Left ventricle myocardium inferior (tissue), 1 donor: Measurements from ENCODE around the gene PARL. TPM values are rescaled to one million over a fixed set of nuclear protein-coding genes. Genes with fewer than 3 reads are reported as not detected.

ENCODE experiments used
- DNase-seq: peaks from one replicate; pipeline ENCODE4 v3.0.0-alpha.2; 2020
- H3K27ac ChIP-seq: fragments of 200-600 bp; replicated peaks from 2 replicates; pipeline ENCODE4 v1.8.0; 2021
- H3K27me3 ChIP-seq: fragments of 200-600 bp; 2 replicates; pipeline ENCODE4 v1.8.0; 2021; ENCODE audit warnings: low read depth
- H3K36me3 ChIP-seq: fragments of 200-600 bp; 2 replicates; pipeline ENCODE4 v1.8.0; 2021
- H3K4me1 ChIP-seq: fragments of 200-600 bp; 2 replicates; pipeline ENCODE4 v1.8.0; 2021
- H3K4me3 ChIP-seq: fragments of 200-600 bp; 2 replicates; pipeline ENCODE4 v1.8.0; 2021; ENCODE audit warnings: mild to moderate bottlenecking, moderate library complexity
- H3K9me3 ChIP-seq: fragments of 200-600 bp; replicated peaks from 2 replicates; pipeline ENCODE4 v1.8.0; 2021
- CTCF ChIP-seq: fragments of 200-600 bp; IDR thresholded peaks from 2 replicates; pipeline ENCODE4 v1.8.0; 2021; ENCODE audit warnings: antibody characterized with exemption, mild to moderate bottlenecking, borderline replicate concordance
- intact Hi-C: fragments of 100-400 bp; cut with micrococcal nuclease; formaldehyde crosslinking; loops from one replicate; pipeline ENCODE4 v1.11.0; 2022
- total RNA-seq: library from RNA; stranded (reverse); fragmentation: NEBNext Ultra II Directional; extraction: Animal tissue kit (Norgen Biotek cat#: 25700); gene quantifications from one replicate; pipeline ENCODE4 v1.2.1, GENCODE V29; 2021
- donor health status: DM: no; HTN: yes; CAD: no; lungs with severe emphysema.

Gene PARL
- total RNA-seq, 1 donor from 2014 or later: 52.8 TPM

GRCh38 chr3:183822631-183823030 is 62.0 kb downstream of the PARL start:
- TF ChIP-seq CTCF: no peak
- no peaks in the 10 kb centered on the region for H3K27me3 ChIP-seq
- H3K36me3 ChIP-seq: peaks cover 10% of the 10 kb centered on the region
- H3K4me1 ChIP-seq: peaks cover 25% of the 10 kb centered on the region
- no peak overlapping the region for H3K27ac ChIP-seq
- no peak overlapping the region for H3K4me3 ChIP-seq
- DNase-seq: no peak
- intact Hi-C loops: no loop called here
- no peaks in the 10 kb centered on the region for H3K9me3 ChIP-seq

GRCh38 chr3:183819831-183820230 is 64.8 kb downstream of the PARL start:
- no peak for DNase-seq
- Histone ChIP-seq H3K27me3 (no peaks in the 10 kb centered on the region), H3K9me3 (no peaks in the 10 kb centered on the region), H3K4me1 (peaks cover 8% of the 10 kb centered on the region), H3K4me3 (no peak overlapping the region), H3K27ac (no peak overlapping the region), H3K36me3 (peaks cover 21% of the 10 kb centered on the region)
- TF ChIP-seq CTCF: no peak
- intact Hi-C loops: no loop called here

GRCh38 chr3:183818706-183819624 is 65.7 kb downstream of the PARL start:
- no peak for TF ChIP-seq CTCF
- H3K4me1 ChIP-seq: no peaks in the 10 kb centered on the region
- no peak overlapping the region for H3K27ac ChIP-seq
- intact Hi-C loops: no loop called here
- H3K9me3 ChIP-seq: no peaks in the 10 kb centered on the region
- H3K4me3 ChIP-seq: no peak overlapping the region
- DNase-seq: no peak
- peaks cover 21% of the 10 kb centered on the region for H3K36me3 ChIP-seq
- H3K27me3 ChIP-seq: no peaks in the 10 kb centered on the region

- no peak for TF ChIP-seq CTCF
- no peaks in the 10 kb centered on the region for H3K27me3 ChIP-seq
- no peak overlapping the region for H3K4me3 ChIP-seq
- no peaks in the 10 kb centered on the region for H3K4me1 ChIP-seq
- H3K9me3 ChIP-seq: no peaks in the 10 kb centered on the region
- no peak for DNase-seq
- peaks cover 21% of the 10 kb centered on the region for H3K36me3 ChIP-seq
- H3K27ac ChIP-seq: no peak overlapping the region
- intact Hi-C loops: no loop called here
Observed at GRCh38 chr3:183818041-183818620, 66.5 kb downstream of the PARL start.

- intact Hi-C loops: no loop called here
Observed at GRCh38 chr3:183817639-183818038, 67.0 kb downstream of the PARL start.

More at GRCh38 chr3:183817639-183818038, 67.0 kb downstream of the PARL start:
- no peak overlapping the region for H3K4me3 ChIP-seq
- no peaks in the 10 kb centered on the region for H3K9me3 ChIP-seq
- no peaks in the 10 kb centered on the region for H3K4me1 ChIP-seq
- H3K27me3 ChIP-seq: no peaks in the 10 kb centered on the region
- TF ChIP-seq CTCF: no peak
- H3K36me3 ChIP-seq: peaks cover 21% of the 10 kb centered on the region
- no peak for DNase-seq
- H3K27ac ChIP-seq: no peak overlapping the region
